Esophagus muscularis mucosa (tissue), 4 donors: ENCODE data around the gene APOM. TPM values are rescaled to one million over a fixed set of nuclear protein-coding genes. Genes with fewer than 3 reads are reported as not detected.

Experiments used
- DNase-seq: peaks from one replicate; pipeline ENCODE4 v3.0.0-alpha.2; 2017; ENCODE audit errors: extremely low spot score
- H3K27ac ChIP-seq, 4 donors: fragments of 200-600 bp; sonication (generic); replicated peaks in 1 of 4; 1 replicate in 3 of 4; 2 replicates in 1 of 4; pipeline ENCODE4 v1.5.1; 2016 to 2019; ENCODE audit warnings: mild to moderate bottlenecking in 1 of 4
- H3K27me3 ChIP-seq, 4 donors: fragments of 200-600 bp; sonication (generic); one replicate each; pipeline versions ENCODE4 v1.5.1 to v1.6.0; 2016 to 2019
- H3K36me3 ChIP-seq, 4 donors: fragments of 200-600 bp; sonication (generic); one replicate each; pipeline ENCODE4 v1.5.1; 2016 to 2019
- H3K4me1 ChIP-seq, 4 donors: fragments of 200-600 bp; sonication (generic); one replicate each; pipeline ENCODE4 v1.5.1; 2016 to 2019
- H3K4me3 ChIP-seq, 4 donors: fragments of 200-600 bp; sonication (generic); 1 replicate in 2 of 4; 2 replicates in 2 of 4; pipeline ENCODE4 v1.5.1; 2016 to 2019; ENCODE audit warnings: mild to moderate bottlenecking in 4 of 4, moderate library complexity in 1 of 4
- H3K9me3 ChIP-seq, 4 donors: fragments of 200-600 bp; sonication (generic); 1 replicate in 3 of 4; 2 replicates in 1 of 4; pipeline ENCODE4 v1.5.1; 2016 to 2019
- CTCF ChIP-seq, 3 experiments: fragments of 200-600 bp in 2 of 3; fragments of 450-650 bp in 1 of 3; sonication (generic) in 2 of 3; IDR thresholded peaks; one replicate each; pipeline ENCODE4 v1.5.1; 2017 to 2019; ENCODE audit warnings: antibody characterized with exemption in 3 of 3, mild to moderate bottlenecking in 2 of 3, moderate library complexity in 1 of 3
- EP300 ChIP-seq: sonication (generic); formaldehyde crosslinking; IDR thresholded peaks from one replicate; pipeline ENCODE4 v1.6.1; 2017; ENCODE audit warnings: antibody characterized with exemption
- POLR2A ChIP-seq: fragments of 450-650 bp; IDR thresholded peaks from one replicate; pipeline ENCODE4 v1.6.1; 2017; ENCODE audit warnings: antibody characterized with exemption, moderate library complexity, mild to moderate bottlenecking, low read depth
- POLR2AphosphoS5 ChIP-seq, 2 donors: sonication (generic); formaldehyde crosslinking; IDR thresholded peaks; one replicate each; pipeline ENCODE4 v1.6.1; 2017; ENCODE audit warnings: antibody characterized with exemption in 2 of 2
- WGBS: methylation state at CpG from one replicate; pipeline ENCODE4 v1.1.5; 2018; 5-methylcytosine and 5-hydroxymethylcytosine counted together
- intact Hi-C: fragments of 100-400 bp; cut with DNase I; formaldehyde crosslinking; loops from one replicate; pipeline ENCODE4 v1.15.1; 2023
- small RNA-seq, 3 donors: library from RNA; depleted of rRNA; stranded (forward); fragments of <200 nt; gene quantifications; one replicate each; pipeline ENCODE3, GENCODE V24; 2016
- total RNA-seq, 4 donors: library from RNA; depleted of rRNA; stranded (reverse); fragments of >200 nt; gene quantifications; one replicate each; pipeline versions ENCODE4 v1.1.0 to v1.2.1, GENCODE V29; 2016

The APOM gene
- total RNA-seq, 4 donors from 2014 or later = 1.5 to 3.3 (median 2.0) TPM

GRCh38 chr6:31705931-31706330, 50.2 kb downstream of the APOM start:
- Histone ChIP-seq H3K36me3 (peaks cover 0 to 2% (median under 1%) of the 10 kb centered on the region in 4 donors), H3K4me1 (peaks cover 18 to 22% (median 21%) of the 10 kb centered on the region in 4 donors), H3K27me3 (peaks cover 0 to 6% (median 0%) of the 10 kb centered on the region in 4 donors), H3K9me3 (no peaks in the 10 kb centered on the region), H3K27ac (no peak overlapping the region), H3K4me3 (no peak overlapping the region)
- no peak for DNase-seq
- intact Hi-C loops = no loop called here
- TF ChIP-seq CTCF (IDR thresholded peaks at IDR 0.05) (no peak), POLR2AphosphoS5 (IDR thresholded peaks at IDR 0.05) (no peak), EP300 (no peak)
- 86% methylated on average over 6 of the region's 6 CpGs for WGBS

- no peak for TF ChIP-seq POLR2AphosphoS5 (IDR thresholded peaks at IDR 0.05)
- no peak for TF ChIP-seq CTCF (IDR thresholded peaks at IDR 0.05)
- no peak for TF ChIP-seq POLR2A
- no peak for TF ChIP-seq EP300
- H3K9me3 ChIP-seq = no peaks in the 10 kb centered on the region
- H3K27me3 ChIP-seq = peaks cover 0 to 6% (median 0%) of the 10 kb centered on the region in 4 donors
- 65% methylated on average over 3 of the region's 3 CpGs for WGBS
- no peak for DNase-seq
- H3K4me3 ChIP-seq = no peak within 1 kb of the TSS
- no peaks in the 10 kb centered on the region for H3K36me3 ChIP-seq
- H3K27ac ChIP-seq = no peak within 1 kb of the TSS
- peaks cover 11 to 15% (median 14%) of the 10 kb centered on the region in 4 donors for H3K4me1 ChIP-seq
- intact Hi-C loops = no loop called here
Measured at GRCh38 chr6:31706599-31706998, 50.9 kb downstream of the APOM start, which contains the start of gene LY6G6F. LY6G6F (plus strand) TSS chr6:31706866; CDS start chr6:31706907, 41 bp downstream.

GRCh38 chr6:31707701-31708100, 52.0 kb downstream of the APOM start:
- Histone ChIP-seq H3K27ac (no peak overlapping the region), H3K9me3 (no peaks in the 10 kb centered on the region), H3K4me3 (no peak overlapping the region), H3K4me1 (peaks cover 4 to 8% (median 6%) of the 10 kb centered on the region in 4 donors), H3K36me3 (no peaks in the 10 kb centered on the region), H3K27me3 (peaks cover 0 to 6% (median 0%) of the 10 kb centered on the region in 4 donors)
- intact Hi-C loops = no loop called here
- TF ChIP-seq CTCF (IDR thresholded peaks at IDR 0.05) = no peak
- no peak for TF ChIP-seq POLR2A
- TF ChIP-seq POLR2AphosphoS5 (IDR thresholded peaks at IDR 0.05) = no peak
- TF ChIP-seq EP300 = no peak
- 86% methylated on average over 9 of the region's 10 CpGs for WGBS
- no peak for DNase-seq

Small RNAs within 50 kb of the gene (small RNA-seq; reads per million reads assigned to genes)
- gene MIR4646 = 0 to 0.17 (median 0) reads per million in 3 donors
- gene MIR6832 = 0 to 0.17 (median 0) reads per million in 3 donors
- 0 reads per million in 3 donors for gene RF00019
- 1.2 to 3.9 (median 2.4) reads per million in 3 donors for gene SNORA38
- gene UQCRHP1 = 0 reads per million in 3 donors

Other genes starting within 250 kb of the APOM start
- 1 to 10 TPM in 2 of 4 donors, under 1 TPM in 2; 0.46 to 2.9 (median 1.7) TPM for gene MICB, start 157.7 kb upstream of the APOM start, total RNA-seq
- not detected for gene MCCD1, start 126.9 kb upstream of the APOM start, total RNA-seq
- 100 to 1,000 TPM; 186 to 257 (median 213) TPM for gene DDX39B, start 113.9 kb upstream of the APOM start, total RNA-seq
- 1 to 10 TPM; 2.0 to 5.0 (median 2.2) TPM for gene ATP6V1G2, start 109.3 kb upstream of the APOM start, total RNA-seq
- gene NFKBIL1, start 108.3 kb upstream of the APOM start, total RNA-seq = 10 to 100 TPM; 24.4 to 42.6 (median 29.6) TPM
- not detected for gene LTA, start 83.6 kb upstream of the APOM start, total RNA-seq
- gene TNF, start 80.3 kb upstream of the APOM start, total RNA-seq = 1 to 10 TPM in 1 of 4 donors, under 1 TPM in 1, not detected in 2; 0.17 to 1.5 TPM
- 1 to 10 TPM in 1 of 4 donors, under 1 TPM in 1, not detected in 2; 0.57 to 1.5 TPM for gene LTB, start 73.5 kb upstream of the APOM start, total RNA-seq
- 1 to 10 TPM; 1.9 to 9.3 (median 6.8) TPM for gene LST1, start 69.6 kb upstream of the APOM start, total RNA-seq
- gene NCR3, start 62.9 kb upstream of the APOM start, total RNA-seq = not detected
- 10 to 100 TPM in 3 of 4 donors, 1 to 10 TPM in 1; 9.4 to 41.9 (median 14.4) TPM for gene AIF1, start 40.7 kb upstream of the APOM start, total RNA-seq
- gene PRRC2A, start 35.2 kb upstream of the APOM start, total RNA-seq = 100 to 1,000 TPM in 2 of 4 donors, 10 to 100 TPM in 2; 68.8 to 138 (median 89.2) TPM
- 100 to 1,000 TPM; 173 to 283 (median 217) TPM for gene BAG6, start 3.2 kb upstream of the APOM start, total RNA-seq
- 10 to 100 TPM; 24.5 to 39.6 (median 34.0) TPM for gene C6orf47, start 4.9 kb downstream of the APOM start, total RNA-seq
- gene GPANK1, start 9.1 kb downstream of the APOM start, total RNA-seq = 10 to 100 TPM; 15.8 to 21.0 (median 19.4) TPM
- 100 to 1,000 TPM; 132 to 188 (median 153) TPM for gene CSNK2B, start 10.2 kb downstream of the APOM start, total RNA-seq
- 1 to 10 TPM; 2.9 to 4.0 (median 3.2) TPM for gene LY6G5B, start 14.1 kb downstream of the APOM start, total RNA-seq
- 1 to 10 TPM in 2 of 4 donors, not detected in 2; 2.0 to 2.9 TPM for gene LY6G5C, start 25.2 kb downstream of the APOM start, total RNA-seq
- gene ABHD16A, start 47.4 kb downstream of the APOM start, total RNA-seq = 10 to 100 TPM; 44.9 to 57.9 (median 52.8) TPM
- gene LY6G6F, start 51.0 kb downstream of the APOM start, total RNA-seq = not detected
- gene LY6G6D, start 59.5 kb downstream of the APOM start, total RNA-seq = not detected
- not detected for gene LY6G6C, start 65.9 kb downstream of the APOM start, total RNA-seq
- gene MPIG6B, start 67.5 kb downstream of the APOM start, total RNA-seq = not detected
- 100 to 1,000 TPM in 2 of 4 donors, 10 to 100 TPM in 2; 78.1 to 119 (median 100) TPM for gene DDAH2, start 73.4 kb downstream of the APOM start, total RNA-seq
- 100 to 1,000 TPM; 208 to 379 (median 290) TPM for gene CLIC1, start 80.6 kb downstream of the APOM start, total RNA-seq
- gene MSH5, start 84.1 kb downstream of the APOM start, total RNA-seq = 1 to 10 TPM; 4.0 to 6.4 (median 4.5) TPM
- under 1 TPM in 1 of 4 donors, not detected in 3; 0.83 TPM for gene SAPCD1, start 106.8 kb downstream of the APOM start, total RNA-seq
- under 1 TPM in 3 of 4 donors, not detected in 1; 0.40 to 0.50 (median 0.45) TPM for gene VWA7, start 121.4 kb downstream of the APOM start, total RNA-seq
- gene VARS1, start 139.9 kb downstream of the APOM start, total RNA-seq = 10 to 100 TPM; 25.0 to 53.2 (median 34.8) TPM
- 10 to 100 TPM; 24.2 to 41.5 (median 32.9) TPM for gene LSM2, start 151.1 kb downstream of the APOM start, total RNA-seq
- 1 to 10 TPM; 1.2 to 3.7 (median 2.6) TPM for gene HSPA1L, start 159.4 kb downstream of the APOM start, total RNA-seq
- 100 to 1,000 TPM; 235 to 451 (median 370) TPM for gene HSPA1A, start 159.6 kb downstream of the APOM start, total RNA-seq
- 100 to 1,000 TPM; 120 to 315 (median 274) TPM for gene HSPA1B, start 171.8 kb downstream of the APOM start, total RNA-seq
- gene NEU1, start 206.9 kb downstream of the APOM start, total RNA-seq = 10 to 100 TPM; 24.9 to 39.6 (median 34.9) TPM
- under 1 TPM in 2 of 4 donors, not detected in 2; 0.19 to 0.80 TPM for gene SLC44A4, start 223.1 kb downstream of the APOM start, total RNA-seq
- 10 to 100 TPM; 25.7 to 48.4 (median 38.1) TPM for gene EHMT2, start 241.8 kb downstream of the APOM start, total RNA-seq
- gene ZBTB12, start 246.2 kb downstream of the APOM start, total RNA-seq = 1 to 10 TPM in 3 of 4 donors, under 1 TPM in 1; 0.66 to 2.5 (median 1.6) TPM